Common myeloid progenitor, CD34-positive (primary cell): Measurements from ENCODE around the gene CABLES2.

Experiments used
- CTCF ChIA-PET: fragments of 350-600 bp; sonication (Branson Sonifier 250); formaldehyde crosslinking; loops from one replicate; lab custom pipeline; 2021; ENCODE audit warnings: antibody characterized with exemption; lab: Charles Lee
- POLR2A ChIA-PET: fragments of 350-600 bp; sonication (Branson Sonifier 250); formaldehyde crosslinking; loops from one replicate; lab custom pipeline; 2021; ENCODE audit warnings: antibody characterized with exemption; lab: Charles Lee
- DNase-seq, 3 donors: peaks; one replicate each; pipeline versions ENCODE4 v3.0.0 to v3.0.0-alpha.2; 2013
- H3K27ac ChIP-seq, 2 experiments: 1 replicate in 1 of 2; 2 replicates in 1 of 2; pipeline ENCODE4 v1.7.0; 2013; ENCODE audit warnings: inconsistent platforms in 2 of 2, low read length in 2 of 2, mild to moderate bottlenecking in 2 of 2, low read depth in 1 of 2, moderate library complexity in 1 of 2; ENCODE audit not compliant: severe bottlenecking in 2 of 2, insufficient read depth in 1 of 2, poor library complexity in 1 of 2
- H3K27me3 ChIP-seq, 5 experiments: replicated peaks in 2 of 5; 1 replicate in 3 of 5; 2 replicates in 2 of 5; pipeline versions ENCODE4 v1.6.1 to v1.7.0; 2013; ENCODE audit warnings: low read length in 4 of 5, mild to moderate bottlenecking in 2 of 5, moderate library complexity in 2 of 5, inconsistent platforms in 1 of 5; ENCODE audit not compliant: insufficient read depth in 5 of 5, control insufficient read depth in 4 of 5
- H3K36me3 ChIP-seq, 4 experiments: 1 replicate in 2 of 4; 2 replicates in 2 of 4; pipeline versions ENCODE4 v1.6.1 to v1.7.0; 2013; ENCODE audit warnings: low read length in 3 of 4, control low read depth in 1 of 4, mild to moderate bottlenecking in 1 of 4; ENCODE audit not compliant: control insufficient read depth in 4 of 4, insufficient read depth in 4 of 4
- H3K4me1 ChIP-seq, 4 experiments: 1 replicate in 3 of 4; 2 replicates in 1 of 4; pipeline versions ENCODE4 v1.6.1 to v1.7.1; 2013; ENCODE audit warnings: low read length in 3 of 4, mild to moderate bottlenecking in 3 of 4, control low read depth in 1 of 4, inconsistent platforms in 1 of 4, moderate library complexity in 1 of 4; ENCODE audit not compliant: control insufficient read depth in 4 of 4, insufficient read depth in 4 of 4; ENCODE audit errors: control extremely low read depth in 1 of 4
- H3K4me3 ChIP-seq, 7 experiments: 1 replicate in 4 of 7; 2 replicates in 3 of 7; pipeline versions ENCODE4 v1.5.1 to v1.7.0; 2013; ENCODE audit warnings: mild to moderate bottlenecking in 7 of 7, low read length in 6 of 7, moderate library complexity in 6 of 7, inconsistent platforms in 2 of 7, low read depth in 2 of 7, control low read depth in 1 of 7; ENCODE audit not compliant: insufficient read depth in 4 of 7, control insufficient read depth in 1 of 7; ENCODE audit errors: extremely low read depth in 1 of 7
- H3K9me3 ChIP-seq, 5 experiments: 1 replicate in 4 of 5; 2 replicates in 1 of 5; pipeline versions ENCODE4 v1.6.1 to v1.7.1; 2013; ENCODE audit warnings: low read length in 4 of 5, mild to moderate bottlenecking in 2 of 5, inconsistent platforms in 1 of 5, low read depth in 1 of 5, moderate library complexity in 1 of 5; ENCODE audit not compliant: control insufficient read depth in 4 of 5, insufficient read depth in 2 of 5; ENCODE audit errors: control extremely low read depth in 1 of 5
- WGBS: methylation state at CpG from one replicate; pipeline ENCODE4 v1.1.5; 2013; ENCODE audit not compliant: insufficient coverage; 5-methylcytosine and 5-hydroxymethylcytosine counted together

The CABLES2 gene

GRCh38 chr20:62451156-62451767 lies 44.2 kb upstream of the CABLES2 start:
- ChIA-PET CTCF (no interaction called here), POLR2A (interaction anchor here (0.5 kb wide), 1 partner anchor 299 kb away, joined by 3 read pairs; no protein-coding TSS in a partner anchor)
- peaks cover 0 to 52% (median 14%) of the 10 kb centered on the region in 5 experiments for H3K27me3 ChIP-seq
- 82% methylated on average over 5 of the region's 10 CpGs for WGBS
- H3K4me3 ChIP-seq: no peak overlapping the region
- H3K27ac ChIP-seq: no peak overlapping the region
- H3K9me3 ChIP-seq: no peaks in the 10 kb centered on the region
- no peaks in the 10 kb centered on the region for H3K36me3 ChIP-seq
- DNase-seq: no peak
- H3K4me1 ChIP-seq: no peaks in the 10 kb centered on the region

GRCh38 chr20:62449951-62450691 lies 43.0 kb upstream of the CABLES2 start:
- H3K27ac ChIP-seq: no peak overlapping the region
- H3K4me3 ChIP-seq: no peak overlapping the region
- no peaks in the 10 kb centered on the region for H3K4me1 ChIP-seq
- DNase-seq: peak in 1 of 3 donors; percentile 5
- 80% methylated on average over 22 of the region's 24 CpGs for WGBS
- ChIA-PET POLR2A (no interaction called here), CTCF (no interaction called here)
- peaks cover 0 to 41% (median 14%) of the 10 kb centered on the region in 5 experiments for H3K27me3 ChIP-seq
- H3K9me3 ChIP-seq: no peaks in the 10 kb centered on the region
- no peaks in the 10 kb centered on the region for H3K36me3 ChIP-seq

GRCh38 chr20:62448788-62449187 lies 41.7 kb upstream of the CABLES2 start:
- H3K4me3 ChIP-seq: no peak overlapping the region
- H3K9me3 ChIP-seq: no peaks in the 10 kb centered on the region
- ChIA-PET CTCF (no interaction called here), POLR2A (interaction anchor here (0.6 kb wide), 1 partner anchor 21 kb away, joined by 3 read pairs; no protein-coding TSS in a partner anchor)
- H3K36me3 ChIP-seq: no peaks in the 10 kb centered on the region
- no peak overlapping the region for H3K27ac ChIP-seq
- 88% methylated on average over 14 of the region's 14 CpGs for WGBS
- no peaks in the 10 kb centered on the region for H3K4me1 ChIP-seq
- H3K27me3 ChIP-seq: peaks cover 0 to 27% (median 10%) of the 10 kb centered on the region in 5 experiments
- DNase-seq: no peak

GRCh38 chr20:62448038-62448437 lies 41.0 kb upstream of the CABLES2 start:
- CTCF ChIA-PET: no interaction called here

GRCh38 chr20:62446888-62447869 lies 40.1 kb upstream of the CABLES2 start:
- Histone ChIP-seq H3K36me3 (no peaks in the 10 kb centered on the region), H3K4me1 (no peaks in the 10 kb centered on the region), H3K27ac (no peak overlapping the region), H3K9me3 (no peaks in the 10 kb centered on the region), H3K27me3 (peaks cover 0 to 20% (median 5%) of the 10 kb centered on the region in 5 experiments), H3K4me3 (no peak overlapping the region)
- CTCF ChIA-PET: no interaction called here
- DNase-seq: no peak
- WGBS: 87% methylated on average over 43 of the region's 44 CpGs
- POLR2A ChIA-PET: no interaction called here

More at GRCh38 chr20:62448038-62448437, 41.0 kb upstream of the CABLES2 start:
- DNase-seq: peak; percentile 6 to 41 (median 21)
- H3K27me3 ChIP-seq: peaks cover 0 to 24% (median 10%) of the 10 kb centered on the region in 5 experiments
- 73% methylated on average over 10 of the region's 10 CpGs for WGBS
- no peaks in the 10 kb centered on the region for H3K36me3 ChIP-seq
- H3K4me1 ChIP-seq: no peaks in the 10 kb centered on the region
- POLR2A ChIA-PET: no interaction called here
- H3K27ac ChIP-seq: no peak overlapping the region
- H3K4me3 ChIP-seq: no peak overlapping the region
- no peaks in the 10 kb centered on the region for H3K9me3 ChIP-seq

- 86% methylated on average over 6 of the region's 12 CpGs for WGBS
- CTCF ChIA-PET: no interaction called here
- H3K36me3 ChIP-seq: no peaks in the 10 kb centered on the region
- peaks cover 0 to 20% (median 5%) of the 10 kb centered on the region in 5 experiments for H3K27me3 ChIP-seq
- H3K4me1 ChIP-seq: no peaks in the 10 kb centered on the region
- POLR2A ChIA-PET: interaction anchor here (0.5 kb wide), 1 partner anchor 258 kb away, joined by 3 read pairs; no protein-coding TSS in a partner anchor
- DNase-seq: no peak
- H3K9me3 ChIP-seq: no peaks in the 10 kb centered on the region
- no peak overlapping the region for H3K4me3 ChIP-seq
- H3K27ac ChIP-seq: no peak overlapping the region
These were observed 39.4 kb upstream of the CABLES2 start for GRCh38 chr20:62446481-62446880.
